NCI-H510A (cell line): Measurements from ENCODE around the gene CFAP61.
"Not testable (repeated sequence)": the region's sequence is repeated elsewhere in the genome, so short reads cannot be mapped to it uniquely, and the experiment has no call there.

Experiments used
- DNase-seq: peaks from one replicate; lab custom pipeline; 2025; lab: John Stamatoyannopoulos, UW

CFAP61 gene

DNA sequence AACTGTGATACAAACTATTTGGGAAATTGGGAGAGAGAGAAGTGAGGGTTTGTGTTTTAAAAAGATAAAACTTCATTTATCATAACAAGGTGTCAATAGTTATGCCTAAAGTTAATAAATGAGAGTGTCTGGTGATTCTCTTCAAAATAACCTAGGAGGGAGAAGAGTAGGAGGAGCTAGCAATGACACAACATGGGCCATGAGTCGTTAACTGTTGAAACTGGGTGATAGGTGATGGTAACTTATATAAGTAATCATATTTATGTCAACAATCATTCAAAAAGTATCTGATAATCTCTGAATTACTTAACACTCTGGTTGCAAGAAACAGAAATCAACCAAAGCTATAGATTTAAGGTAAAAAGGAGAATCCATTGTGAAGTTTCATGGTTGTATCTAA, 268.8 kb downstream of the CFAP61 start:
- DNase-seq = no peak

DNA sequence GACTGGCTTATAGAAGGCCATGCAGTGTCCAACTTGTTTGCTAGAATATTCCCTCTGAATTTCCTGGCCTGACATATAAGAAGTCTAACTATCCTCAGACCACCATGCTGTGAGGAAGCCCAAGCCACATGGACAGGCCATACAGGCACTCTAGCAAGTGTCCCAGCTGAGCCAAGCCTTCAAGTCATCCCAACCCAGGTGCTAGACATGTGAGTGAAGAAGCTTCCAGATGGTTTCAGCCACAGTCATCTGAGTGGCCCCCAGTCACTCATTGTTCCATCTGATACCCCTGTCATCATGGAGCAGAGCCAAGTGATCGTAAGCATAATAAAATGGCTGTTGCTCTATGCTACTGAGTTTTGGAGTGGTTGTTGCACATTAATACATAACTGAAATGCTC, 269.6 kb downstream of the CFAP61 start:
- DNase-seq = no peak

DNA sequence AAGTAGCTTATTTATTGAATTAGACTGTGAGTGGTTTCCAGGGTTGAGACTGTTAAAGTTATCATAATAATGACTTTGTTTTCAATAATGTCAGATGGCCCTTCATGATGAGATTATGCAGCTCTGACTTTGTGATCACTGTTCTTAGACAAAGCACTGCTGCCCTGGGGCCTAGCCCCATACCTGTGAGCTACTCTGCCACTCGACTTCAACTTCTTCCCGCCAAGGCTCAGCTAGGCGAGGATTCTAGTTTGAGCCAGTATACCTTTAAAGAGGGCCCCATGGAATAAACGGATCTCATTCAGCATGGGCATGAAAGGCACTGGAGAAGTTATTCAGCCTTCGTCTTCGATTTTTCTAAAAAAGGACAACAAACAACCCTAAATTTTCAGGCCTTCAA, 270.6 kb downstream of the CFAP61 start:
- DNase-seq = no peak

DNA sequence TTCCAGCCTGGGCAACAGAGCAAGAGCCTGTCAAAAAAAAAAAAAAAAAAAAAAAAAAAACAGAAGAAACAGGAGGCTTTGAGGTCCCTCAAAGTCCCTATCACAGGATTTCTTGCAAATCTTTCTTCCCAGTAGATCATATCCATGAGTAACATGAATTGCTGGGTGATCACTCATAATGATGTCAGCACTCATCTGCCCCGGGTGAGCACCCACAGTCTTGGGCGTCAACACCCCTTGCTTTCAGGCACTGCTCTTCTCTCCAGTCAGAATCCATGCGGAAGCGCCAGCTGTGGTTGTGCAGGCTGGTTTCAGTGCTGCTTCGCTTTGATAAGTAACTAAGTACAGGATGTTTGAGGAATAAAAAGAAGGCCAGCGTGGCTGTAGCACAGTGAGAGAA, 275.4 kb downstream of the CFAP61 start:
- DNase-seq = no peak

DNA sequence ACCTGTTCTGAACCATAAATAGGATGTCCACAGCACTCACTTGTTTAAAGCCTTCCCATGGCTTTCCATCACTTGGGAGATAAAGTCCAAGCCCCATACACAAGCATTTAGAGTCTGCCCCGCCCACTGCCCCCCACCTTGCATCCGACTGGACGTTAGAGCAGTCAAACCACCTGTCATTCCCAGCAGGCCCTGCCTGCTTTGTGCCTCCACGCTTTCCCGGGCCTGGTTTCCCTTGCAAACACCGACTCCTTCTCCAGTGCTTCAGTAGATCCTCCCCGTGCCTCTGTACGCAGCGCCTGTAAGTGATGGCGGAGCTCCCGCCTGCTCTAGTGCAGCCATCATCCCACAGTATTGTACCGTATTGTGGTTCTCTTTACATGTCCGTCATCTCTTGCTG, 277.2 kb downstream of the CFAP61 start:
- DNase-seq = no peak

DNA sequence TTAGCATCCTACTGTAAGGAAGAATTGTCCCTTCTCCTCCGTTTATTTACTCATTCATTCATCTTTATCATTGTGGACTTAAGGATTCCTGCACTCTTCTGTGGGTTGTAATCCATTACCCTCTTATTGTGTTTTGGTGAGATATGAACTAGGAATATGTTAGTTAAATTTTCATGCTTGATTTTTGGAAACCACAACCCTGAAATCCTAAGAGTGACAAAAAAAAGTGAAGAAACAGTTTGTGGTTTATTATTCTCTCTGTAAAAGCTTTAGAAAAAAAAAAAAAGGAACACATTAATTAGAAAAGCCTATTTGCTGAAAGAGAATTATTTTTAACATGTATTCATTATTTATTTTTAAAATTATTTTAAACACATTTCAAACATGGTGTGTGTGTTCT, 278.8 kb downstream of the CFAP61 start:
- no peak for DNase-seq

DNA sequence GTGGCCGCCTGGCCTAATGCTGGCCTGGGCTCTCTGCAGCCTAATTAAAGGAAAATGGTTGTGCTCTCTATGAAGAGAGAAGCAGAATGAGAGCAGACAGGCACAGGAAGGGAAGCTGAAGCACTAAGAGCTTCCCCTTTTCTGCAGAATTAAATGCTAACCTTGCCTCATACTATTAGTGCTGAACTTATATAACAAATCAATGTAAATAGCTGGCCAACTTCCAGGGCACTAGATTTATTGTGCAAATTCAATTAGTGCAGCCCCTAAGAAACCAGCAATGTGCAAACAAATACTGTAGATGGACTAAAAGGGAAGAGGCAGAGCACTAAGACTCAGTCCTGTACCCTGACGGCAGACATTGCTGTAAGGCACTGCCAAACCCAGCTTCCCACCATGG, 279.5 kb downstream of the CFAP61 start:
- DNase-seq = no peak

DNA sequence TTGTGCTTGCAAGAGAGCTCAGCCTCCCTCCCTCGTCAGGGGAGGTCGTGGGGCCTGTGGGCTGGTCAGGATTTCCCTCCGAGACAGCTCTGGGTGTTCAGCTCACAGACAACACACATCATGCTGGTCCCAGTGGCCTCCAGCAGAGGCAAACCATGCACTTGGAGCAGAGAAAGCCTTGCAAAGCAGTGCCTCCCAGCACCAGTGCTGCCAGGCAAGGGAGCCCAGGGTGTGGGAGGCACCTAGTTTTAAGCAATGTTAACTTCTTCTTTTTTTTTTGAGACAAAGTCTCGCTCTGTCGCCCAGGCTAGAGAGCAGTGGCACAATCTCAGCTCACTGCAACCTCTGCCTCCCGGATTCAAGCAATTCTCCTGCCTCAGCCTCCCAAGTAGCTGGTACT, 281.5 kb downstream of the CFAP61 start:
- no peak for DNase-seq

DNA sequence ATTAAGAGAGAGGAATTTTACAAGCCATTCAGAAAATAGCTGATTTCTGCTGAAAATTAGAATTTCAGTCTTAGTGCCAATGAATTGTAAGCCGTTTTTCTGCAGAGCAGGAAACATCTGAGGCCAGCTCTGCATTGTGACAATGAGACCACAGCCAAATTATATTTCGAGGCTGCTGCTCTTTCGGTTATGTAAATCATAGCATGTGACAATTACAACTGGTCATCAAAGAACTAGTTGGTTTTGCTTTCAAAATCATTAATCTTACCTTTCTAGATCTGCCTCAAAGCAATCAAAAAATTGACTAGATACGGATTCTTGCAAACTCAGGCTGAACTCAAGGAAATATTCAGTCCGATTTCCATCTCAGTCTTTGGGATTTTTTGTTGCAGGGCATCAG, 282.2 kb downstream of the CFAP61 start:
- no peak for DNase-seq

DNA sequence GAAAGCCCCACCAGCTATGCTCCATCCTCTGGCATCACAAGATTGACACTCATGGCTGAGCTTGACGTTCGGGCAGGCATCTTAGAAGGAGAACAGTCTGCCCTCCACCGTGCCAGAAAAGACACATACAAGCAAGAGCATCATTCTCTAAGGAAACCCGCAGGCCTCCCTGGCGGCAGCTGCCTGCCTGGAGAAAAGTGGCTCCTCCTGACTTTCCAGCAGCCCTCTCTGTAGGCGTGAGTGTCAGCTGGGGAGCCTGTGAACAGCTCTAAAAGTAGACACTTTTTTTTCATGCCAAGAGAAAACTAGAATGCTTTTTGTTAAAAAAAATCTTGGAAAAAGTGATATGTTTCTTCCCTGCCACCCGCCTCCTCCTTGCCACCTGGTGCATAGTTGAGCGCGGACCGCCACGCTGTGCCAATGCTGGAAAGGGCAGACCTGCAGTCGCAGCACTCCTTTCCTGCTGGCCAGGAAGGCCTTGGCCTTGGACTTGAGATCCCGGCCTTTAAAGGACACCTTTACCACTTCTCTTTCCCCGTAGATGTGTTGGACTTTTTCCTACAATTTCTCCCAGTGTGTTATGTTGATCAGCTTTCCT, 285.9 kb downstream of the CFAP61 start:
- no peak for DNase-seq

DNA sequence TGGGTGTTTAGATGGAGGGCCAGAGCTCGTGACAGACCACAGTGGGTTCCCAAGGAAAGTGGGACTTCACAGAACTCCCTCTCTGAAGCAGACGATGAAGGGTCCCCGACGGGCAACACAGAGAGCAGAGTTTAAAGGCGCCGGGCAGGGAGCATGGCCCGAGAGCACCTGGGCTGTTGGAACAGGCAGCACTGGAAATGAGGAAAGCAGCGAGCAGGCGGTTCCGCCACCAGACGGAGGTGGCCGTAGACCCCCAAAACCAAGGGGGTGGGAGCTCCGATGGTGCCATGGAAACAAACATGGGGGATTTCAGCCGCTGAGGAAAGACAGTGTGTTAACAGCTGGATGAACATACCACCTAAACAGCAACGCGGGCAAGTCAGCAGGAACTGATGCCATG, 288.1 kb downstream of the CFAP61 start:
- no peak for DNase-seq

DNA sequence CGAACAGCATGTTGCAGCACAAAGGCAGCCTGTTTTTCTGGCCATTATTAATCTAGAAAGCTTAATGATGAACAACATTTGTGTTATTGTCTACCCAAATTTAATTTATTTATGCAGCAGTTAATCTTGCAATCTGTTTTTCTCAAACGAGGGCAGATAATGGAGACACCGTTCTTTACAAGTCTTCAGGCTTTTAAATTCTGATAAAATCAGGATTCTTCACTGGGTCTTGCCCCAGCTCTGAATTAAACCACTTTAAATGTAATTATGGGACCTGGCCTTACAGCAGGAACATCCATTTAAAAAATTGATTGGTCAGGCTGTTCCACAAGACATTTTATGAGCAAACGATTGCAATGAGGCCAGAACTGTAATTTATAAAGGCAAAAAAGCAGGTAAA, 289.0 kb downstream of the CFAP61 start:
- no peak for DNase-seq

DNA sequence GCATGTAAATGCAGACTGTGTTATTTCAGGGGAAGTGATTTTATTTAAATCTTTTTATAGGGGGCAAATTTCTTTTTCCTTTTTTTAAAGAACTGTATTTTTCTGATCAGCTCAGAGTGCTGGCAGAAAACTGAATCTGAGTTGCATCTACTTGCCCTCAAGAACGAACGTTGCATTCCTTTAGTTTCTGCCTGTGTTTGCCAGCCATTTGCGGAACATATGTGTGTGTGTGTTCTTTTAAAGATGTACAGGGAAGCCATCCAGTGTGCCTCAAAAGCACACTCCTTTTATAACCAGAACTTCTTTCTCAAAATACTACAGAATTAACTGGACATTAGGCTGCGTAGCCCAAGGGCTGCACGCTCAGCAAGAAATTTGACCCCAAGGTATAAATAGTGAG, 289.7 kb downstream of the CFAP61 start:
- DNase-seq = no peak

DNA sequence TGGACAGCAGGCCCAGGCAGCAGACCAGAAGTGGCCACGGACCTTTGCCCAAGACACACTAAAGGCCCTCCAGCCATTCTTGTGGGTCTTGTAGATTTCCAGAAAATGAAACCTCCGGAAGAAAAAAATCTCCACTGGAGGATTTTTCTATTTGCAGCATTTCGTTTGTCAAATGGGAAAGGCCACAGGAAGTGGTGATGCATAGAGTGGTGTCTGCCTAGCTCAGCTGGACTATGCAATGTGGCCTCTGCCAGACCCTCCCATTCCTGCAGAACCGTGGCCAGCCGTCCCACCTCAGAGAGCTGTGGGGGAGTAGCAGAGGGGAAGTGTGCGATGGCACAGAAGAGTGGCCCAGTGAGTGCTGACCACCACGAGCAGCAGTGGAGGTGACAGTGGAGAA, 291.6 kb downstream of the CFAP61 start:
- no peak for DNase-seq

DNA sequence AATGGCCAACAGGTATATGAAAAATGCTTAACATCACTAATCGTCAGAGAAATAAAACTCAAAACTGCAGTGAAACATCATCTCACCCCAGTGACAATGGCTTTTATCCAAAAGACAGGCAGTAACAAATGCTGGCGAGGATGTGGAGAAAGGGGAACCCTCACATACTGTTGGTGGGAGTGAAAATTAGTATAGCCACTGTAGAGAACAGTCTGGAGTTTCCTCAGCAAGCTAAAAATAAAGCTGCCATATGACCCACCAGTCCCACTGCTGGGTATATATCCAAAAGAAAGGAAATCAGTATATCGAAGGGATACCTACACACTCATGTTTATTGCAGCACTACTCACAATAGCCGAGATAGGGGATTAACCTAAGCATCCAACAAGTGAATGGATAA, 292.1 kb downstream of the CFAP61 start:
- DNase-seq = no peak

DNA sequence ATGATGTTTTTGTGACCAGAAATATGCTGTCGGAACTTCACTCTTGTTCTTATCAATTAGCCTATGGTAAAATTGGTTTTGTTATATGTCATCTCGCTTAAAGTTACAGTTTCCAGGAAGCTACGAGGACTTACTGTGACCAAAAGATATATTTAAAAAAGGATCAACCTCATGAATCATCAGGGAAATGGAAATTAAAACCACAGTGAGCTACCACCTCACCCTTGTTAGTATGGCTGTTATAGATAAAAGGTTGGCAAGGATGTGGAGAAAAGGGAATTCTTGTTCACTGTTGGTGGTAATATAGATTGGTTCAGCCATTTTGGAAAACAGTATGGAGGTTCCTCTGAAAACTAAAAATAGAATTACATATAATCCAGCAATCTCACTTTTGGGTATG, 301.2 kb downstream of the CFAP61 start:
- no peak for DNase-seq

DNA sequence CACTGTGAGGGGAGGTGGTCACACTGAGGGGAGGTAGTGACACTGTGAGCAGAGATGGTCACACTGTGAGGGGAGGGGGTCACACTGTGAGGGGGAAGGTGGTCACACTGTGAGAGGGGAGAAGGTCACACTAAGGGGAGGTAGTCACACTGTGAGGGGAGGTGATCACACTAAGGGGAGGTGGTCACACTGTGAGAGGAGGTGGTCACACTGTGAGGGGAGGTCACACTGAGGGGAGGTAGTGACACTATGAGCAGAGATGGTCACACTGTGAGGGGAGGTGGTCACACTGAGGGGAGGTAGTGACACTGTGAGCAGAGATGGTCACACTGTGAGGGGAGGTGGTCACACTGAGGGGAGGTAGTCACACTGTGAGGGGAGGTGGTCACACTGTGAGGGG, 303.2 kb downstream of the CFAP61 start:
- DNase-seq = not testable (repeated sequence)

DNA sequence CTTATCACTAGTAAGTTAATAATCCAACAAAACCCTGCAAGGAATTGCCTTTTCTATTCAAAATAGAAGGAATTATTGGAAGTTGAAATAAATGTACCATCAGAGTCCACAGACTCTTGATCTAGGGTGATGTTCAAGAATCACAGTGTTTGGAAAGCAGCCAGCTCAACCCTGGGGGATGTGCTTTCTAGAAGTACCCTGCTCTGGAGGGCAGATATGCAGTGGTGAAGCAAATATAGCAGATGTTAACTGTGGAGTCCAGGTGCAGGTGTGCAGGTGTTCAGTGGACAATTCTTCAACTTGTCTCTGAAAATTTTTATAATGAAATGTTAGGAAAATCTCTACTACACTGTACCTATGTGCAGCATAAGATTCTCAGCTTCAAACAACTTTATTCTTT, 306.5 kb downstream of the CFAP61 start:
- peak; percentile 78 for DNase-seq

DNA sequence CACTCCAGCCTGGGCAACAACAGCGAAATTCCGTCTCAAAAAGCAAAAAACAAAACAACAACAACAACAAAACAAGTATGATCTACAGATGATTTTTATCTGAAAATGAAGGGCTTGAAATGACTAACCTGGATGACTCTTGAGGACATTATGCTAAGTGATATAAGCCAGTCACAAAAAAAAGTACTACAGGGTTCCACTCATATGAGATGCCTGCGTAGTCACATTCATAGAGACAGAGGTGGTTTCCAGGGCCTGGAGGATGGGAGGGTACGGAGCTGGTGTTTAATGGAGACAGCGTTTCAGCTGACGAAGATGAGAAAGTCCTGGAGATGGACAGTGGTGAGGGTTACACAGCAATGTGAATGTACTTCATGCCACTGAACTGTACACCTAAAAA, 307.3 kb downstream of the CFAP61 start:
- no peak for DNase-seq

DNA sequence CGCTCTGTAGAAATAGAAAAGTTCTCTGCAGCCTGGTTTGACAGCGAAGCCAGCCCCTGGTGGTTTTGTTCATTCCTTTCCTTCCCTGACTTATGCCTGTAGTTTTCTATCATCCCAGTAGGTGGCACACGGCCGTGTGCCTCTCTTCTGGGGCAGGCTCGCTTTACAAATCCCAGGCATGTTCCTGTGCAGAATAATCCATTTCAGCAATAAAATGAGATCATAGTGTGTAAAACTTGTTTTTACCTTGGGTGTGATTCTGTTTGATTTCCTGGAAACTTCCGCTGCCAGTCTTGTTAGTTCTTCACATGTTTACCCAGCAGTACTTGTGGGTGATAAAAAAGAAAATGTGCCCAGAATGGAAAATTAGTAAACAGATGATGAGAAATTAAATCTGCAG, 308.1 kb downstream of the CFAP61 start:
- DNase-seq = peak; percentile 50

DNA sequence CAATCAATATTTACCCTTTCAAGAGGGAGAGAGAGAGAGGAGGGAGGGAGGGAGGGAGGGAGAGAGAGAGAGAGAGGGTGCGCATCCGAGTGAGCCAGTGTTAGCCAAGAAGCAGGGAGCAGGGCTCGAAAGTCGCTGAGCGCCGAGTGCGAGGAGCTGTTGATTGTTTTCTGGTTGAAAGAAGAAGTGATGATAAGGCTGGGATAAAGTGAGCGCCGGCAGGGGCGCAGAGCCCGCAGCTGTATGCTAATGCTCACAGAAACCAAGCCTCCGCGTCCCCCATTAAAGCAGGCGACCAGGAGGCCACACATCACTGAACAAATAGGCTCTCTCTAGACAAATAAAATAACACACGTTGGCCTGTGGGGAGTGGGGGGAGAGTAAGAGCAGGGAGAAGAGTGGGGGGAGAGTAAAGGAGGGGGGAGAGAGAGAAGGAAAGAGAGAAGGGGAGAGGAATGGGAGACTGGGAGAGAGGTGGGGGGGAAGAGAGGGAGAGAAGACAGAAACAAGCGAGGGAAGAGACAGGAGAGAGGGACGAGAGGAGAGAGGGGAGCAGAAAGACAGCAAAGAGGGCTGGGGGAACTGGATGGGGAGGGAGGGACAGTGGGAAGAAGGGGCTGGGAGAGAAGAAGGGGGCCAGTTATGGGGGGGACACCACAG, 310.6 kb downstream of the CFAP61 start:
- DNase-seq = peak; percentile 97

DNA sequence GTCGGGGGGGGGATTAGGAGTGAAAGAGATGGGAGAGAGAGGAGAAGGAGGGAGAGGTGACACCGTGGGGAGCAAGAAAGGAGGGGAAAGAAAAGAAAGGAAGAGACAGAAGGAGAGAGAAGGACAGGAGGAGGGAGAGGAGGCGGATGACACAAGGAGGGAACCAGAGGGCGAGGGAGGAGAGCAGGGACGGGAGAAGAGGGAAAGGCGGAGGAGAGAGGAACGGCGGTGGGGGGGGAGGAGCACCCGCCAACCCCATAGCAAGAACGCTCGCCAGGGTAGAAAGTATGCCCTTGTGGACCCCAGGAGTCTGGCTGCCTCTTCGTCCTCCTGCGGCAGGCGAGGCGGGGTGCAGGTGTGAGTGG, 311.1 kb downstream of the CFAP61 start:
- DNase-seq = peak; percentile 84

DNA sequence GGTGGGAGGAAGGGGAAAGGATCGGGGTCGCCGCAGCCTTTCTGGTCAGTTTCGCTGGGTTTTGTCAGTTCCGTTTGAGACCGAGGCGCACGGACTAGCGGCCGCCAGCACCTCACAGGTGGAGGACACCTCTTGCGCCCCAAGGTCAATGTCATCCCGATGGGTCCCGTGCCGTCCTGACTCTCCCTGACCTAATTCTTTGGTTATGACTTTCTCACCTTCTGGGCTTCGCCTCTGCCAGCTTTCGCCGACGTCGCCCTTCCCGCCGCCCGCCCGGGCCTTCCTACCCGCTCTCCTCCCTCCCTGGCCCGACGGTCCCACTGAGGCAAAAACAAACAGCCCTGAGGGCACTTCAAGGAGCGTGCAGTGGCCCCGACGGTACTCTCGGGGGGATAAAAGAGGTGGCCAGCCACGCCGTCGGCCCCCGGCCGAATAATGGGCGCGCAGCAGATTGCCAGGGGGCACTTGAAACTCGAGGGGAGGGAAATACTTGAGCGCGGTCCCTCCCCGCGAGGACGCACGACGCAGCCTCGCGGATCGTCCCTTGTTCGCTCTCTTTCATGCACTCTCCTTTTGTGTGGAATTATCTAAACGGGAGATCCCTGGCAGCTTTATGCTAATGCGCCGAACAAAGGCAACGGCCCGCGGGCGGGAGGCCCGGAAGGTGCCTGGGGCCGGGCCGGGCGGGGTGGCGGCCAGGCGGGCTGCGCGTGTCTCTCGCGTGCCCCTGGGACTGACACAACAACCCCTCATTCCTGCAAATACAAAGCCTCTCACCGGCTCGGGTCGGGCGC, 311.7 kb downstream of the CFAP61 start:
- peak; percentile 90 for DNase-seq
